T-helper 1 cell (primary cell): ENCODE data around the gene ZNF710.

Experiments
- DNase-seq, 5 donors: peaks; one replicate each; pipeline ENCODE4 v3.0.0-alpha.2; 2012 to 2020

Gene ZNF710

DNA sequence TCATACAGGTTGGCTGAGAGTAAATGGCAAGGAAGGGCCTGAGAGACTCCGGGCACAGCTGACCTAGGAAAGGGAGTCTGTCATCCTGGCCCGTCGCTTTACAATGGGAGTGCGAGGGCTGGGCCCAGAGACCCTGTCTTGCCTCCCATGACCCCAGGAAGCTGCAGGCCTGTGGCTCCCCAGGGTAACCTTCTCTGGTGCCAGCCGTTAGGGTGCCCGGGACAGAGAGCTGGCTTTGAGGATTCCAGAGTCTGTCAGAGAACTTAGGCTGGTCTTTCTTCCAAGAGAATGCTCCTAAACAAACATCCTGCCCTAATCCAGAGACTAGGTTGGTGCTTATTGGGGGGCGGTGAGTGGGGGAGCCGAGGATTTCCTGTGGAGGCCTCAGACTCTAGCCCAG lies 18.5 kb downstream of the ZNF710 start:
- no peak for DNase-seq

- DNase-seq, result no peak
Measured at GRCh38 chr15:90020021-90020735, 19.1 kb downstream of the ZNF710 start.

DNA sequence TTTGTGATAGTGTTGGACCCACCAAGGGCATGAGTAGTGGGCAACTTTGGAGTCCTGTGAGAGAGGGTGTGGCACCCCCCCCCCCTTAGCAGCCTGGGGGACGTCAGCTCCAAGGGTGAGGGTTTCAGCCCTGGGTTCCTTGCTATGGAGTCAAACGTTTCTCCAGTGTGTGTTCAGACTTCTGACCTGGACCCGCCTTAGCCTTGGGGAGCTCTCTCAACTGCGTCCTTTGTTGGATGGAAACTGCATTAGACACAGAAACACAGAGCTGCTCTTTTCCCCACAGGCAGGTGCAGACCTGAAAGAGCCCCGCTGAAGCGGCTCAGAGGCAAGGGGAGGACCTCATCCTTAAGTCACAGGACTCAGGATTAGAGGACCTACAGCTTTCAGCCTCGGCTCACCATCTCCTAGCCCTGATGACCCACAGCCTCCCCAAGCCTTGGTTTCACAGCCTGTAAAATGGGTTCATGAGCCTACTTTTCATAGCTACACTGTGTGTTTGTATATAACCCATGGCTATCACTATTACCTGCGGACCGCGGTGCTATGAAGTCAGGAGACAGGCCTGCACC lies 19.9 kb downstream of the ZNF710 start:
- DNase-seq, result no peak

GRCh38 chr15:90022345-90022744 lies 21.2 kb downstream of the ZNF710 start:
- no peak for DNase-seq

GRCh38 chr15:90022905-90023700 lies 22.0 kb downstream of the ZNF710 start:
- no peak for DNase-seq

GRCh38 chr15:90024406-90024805 lies 23.3 kb downstream of the ZNF710 start:
- DNase-seq, result no peak

- no peak for DNase-seq
Measured at GRCh38 chr15:90025489-90026033, 24.4 kb downstream of the ZNF710 start.

DNA sequence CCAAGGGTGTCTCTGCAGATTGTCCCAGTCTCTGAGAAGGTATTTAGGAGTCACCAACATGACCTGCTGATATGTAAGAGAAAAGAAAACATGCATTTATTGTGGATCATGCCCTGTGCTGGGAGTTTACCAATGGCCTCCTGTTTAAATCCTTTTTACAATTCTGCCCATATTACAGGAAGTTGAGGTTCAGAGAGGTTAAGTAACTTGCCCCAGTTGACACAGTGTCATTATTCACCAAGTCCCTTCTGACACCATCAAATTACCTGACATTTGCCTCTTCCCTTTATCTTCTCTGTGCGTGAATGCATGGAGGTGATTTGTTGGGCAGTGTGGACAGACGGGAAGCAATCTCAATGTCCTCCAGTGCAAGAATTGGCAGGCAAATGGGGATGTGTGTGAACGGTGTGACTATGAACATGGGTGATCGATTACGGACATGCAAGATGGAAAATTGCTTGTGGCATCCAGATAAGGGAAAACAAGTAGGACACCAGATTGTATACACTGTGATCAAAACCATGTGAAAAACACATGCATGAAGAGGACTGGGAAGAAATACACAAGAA lies 27.3 kb downstream of the ZNF710 start:
- no peak for DNase-seq

DNA sequence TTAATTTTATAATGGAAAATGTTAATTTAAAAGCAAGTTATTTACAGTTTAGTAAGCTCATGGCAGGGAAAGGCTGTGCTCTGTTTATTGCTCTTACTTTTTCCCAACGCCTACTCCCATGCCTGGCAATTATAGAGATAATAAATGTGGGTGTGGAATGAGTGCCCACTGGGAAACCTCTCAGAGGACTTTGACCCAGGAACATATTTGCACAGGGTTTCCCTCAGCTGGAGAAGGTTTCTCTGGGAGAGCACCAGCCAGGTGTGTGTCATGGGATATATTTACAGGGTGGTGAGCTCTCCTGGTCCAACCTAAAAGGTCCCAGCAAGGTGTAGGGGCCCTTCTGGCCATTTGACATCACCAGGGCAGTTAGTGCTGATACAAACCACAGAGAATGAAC lies 27.9 kb downstream of the ZNF710 start:
- no peak for DNase-seq

GRCh38 chr15:90030376-90030775 lies 29.3 kb downstream of the ZNF710 start:
- no peak for DNase-seq

DNA sequence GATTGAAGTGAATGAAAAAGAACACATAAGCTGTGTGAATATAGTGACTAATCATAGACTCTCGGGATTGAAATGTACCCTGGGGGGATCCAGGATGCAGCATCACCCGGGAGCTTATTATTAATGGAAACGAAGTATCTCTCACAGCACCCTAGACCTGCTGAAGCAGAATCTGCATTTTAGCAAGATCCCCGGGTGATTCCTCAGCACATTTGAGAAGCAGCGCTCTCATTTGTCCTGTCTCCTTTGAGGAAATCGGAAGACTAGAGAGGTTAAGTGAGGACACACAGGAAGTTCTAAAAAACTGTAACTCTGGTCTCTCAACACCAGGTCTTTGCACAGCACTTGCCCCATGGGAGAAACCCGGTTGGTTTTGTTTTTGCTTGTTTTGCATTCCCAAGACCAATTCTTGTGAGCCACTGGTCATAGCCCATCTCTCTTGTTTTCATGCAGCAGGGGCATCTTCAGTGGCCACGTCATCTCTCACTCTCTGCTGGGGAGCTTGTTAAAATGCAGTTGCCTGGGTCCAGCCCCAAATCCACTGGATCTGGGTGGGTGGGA lies 30.2 kb downstream of the ZNF710 start:
- peak in 1 of 5 donors; percentile 39 for DNase-seq

DNA sequence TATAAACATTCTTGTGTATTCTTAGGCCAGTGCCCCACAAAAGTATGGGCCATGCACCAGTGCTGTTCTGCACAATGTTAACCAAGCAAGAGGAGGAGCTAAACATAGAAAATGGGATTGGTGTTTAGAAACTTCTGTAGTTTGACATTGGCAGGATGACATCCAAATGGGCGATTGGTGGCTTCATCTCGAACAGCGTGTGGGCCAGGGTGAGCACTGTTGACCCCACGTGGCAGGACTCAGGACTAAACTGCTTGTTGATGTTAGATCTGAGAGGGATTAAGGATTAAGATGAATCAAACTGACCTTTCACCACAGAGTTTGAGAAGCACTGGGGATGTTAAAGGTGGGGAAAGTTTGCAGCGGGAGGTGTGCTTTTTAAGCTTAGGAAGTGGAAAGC lies 31.9 kb downstream of the ZNF710 start:
- DNase-seq, result no peak

GRCh38 chr15:90033448-90033847 lies 32.3 kb downstream of the ZNF710 start:
- DNase-seq, result no peak

DNA sequence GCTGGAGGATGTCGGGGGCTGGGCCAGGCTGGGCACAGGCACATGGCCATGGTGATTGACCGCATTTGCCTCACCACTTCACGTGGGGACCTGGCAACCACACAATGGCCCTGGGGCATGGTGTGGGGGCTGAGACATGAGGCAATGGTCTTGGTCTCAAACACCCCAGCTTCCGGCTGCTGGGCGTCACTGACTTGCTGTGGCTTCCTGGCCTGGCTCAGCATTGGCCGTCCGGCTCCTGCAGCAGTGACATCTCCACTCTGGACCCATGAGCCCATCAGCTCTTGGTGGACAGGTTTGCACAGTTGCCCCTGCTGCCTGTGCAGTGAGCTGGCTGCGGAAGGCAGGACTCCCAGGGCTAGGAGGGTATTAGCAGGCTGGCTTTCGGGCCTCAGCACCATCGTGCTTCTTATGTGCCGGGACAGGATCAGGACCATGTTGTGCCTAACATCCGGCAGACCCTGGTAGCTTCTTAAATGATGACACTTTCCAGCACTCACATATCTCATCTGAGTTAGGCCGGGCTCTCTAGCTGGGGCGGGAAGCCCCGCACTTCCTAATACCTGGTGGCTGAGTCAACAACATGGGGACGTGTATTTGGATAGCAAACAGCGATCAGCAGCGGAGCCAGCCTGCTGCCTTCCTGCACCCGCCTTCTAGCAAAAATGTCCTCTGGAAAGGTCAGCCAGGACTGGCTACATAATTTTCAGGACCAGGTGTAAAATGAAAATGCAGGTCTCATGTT lies 34.1 kb downstream of the ZNF710 start:
- DNase-seq, result no peak

GRCh38 chr15:90035840-90036230 lies 34.7 kb downstream of the ZNF710 start:
- DNase-seq, result no peak

GRCh38 chr15:90036343-90036742 lies 35.2 kb downstream of the ZNF710 start:
- no peak for DNase-seq

- DNase-seq, result no peak
Measured at GRCh38 chr15:90036806-90037510, 35.8 kb downstream of the ZNF710 start.

GRCh38 chr15:90037511-90037860 lies 36.4 kb downstream of the ZNF710 start:
- DNase-seq, result no peak

- peak in 1 of 5 donors; percentile 80 for DNase-seq
Measured at GRCh38 chr15:90037961-90038631, 37.0 kb downstream of the ZNF710 start.

DNA sequence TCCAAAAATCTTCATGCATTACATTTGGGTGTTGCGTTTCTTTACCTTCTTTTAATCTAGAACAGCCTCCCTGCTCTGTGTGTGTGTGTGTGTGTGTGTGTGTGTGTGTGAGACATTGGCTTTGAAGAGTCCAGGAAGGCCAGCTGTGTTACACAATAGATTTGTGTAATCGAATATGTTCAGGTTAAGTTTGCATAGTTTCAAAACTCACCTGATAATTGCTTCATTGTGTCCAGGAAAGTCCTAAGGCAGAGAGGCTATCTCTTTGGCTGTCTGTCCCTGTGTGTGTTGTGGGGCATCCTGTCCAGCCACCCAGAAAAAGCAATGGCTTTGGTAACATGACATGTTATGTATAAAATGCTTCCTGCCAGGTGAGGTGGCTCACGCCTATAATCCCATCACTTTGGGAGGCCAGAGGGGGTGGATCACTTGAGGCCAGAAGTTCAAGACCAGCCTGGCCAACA lies 37.5 kb downstream of the ZNF710 start:
- DNase-seq, result no peak

DNA sequence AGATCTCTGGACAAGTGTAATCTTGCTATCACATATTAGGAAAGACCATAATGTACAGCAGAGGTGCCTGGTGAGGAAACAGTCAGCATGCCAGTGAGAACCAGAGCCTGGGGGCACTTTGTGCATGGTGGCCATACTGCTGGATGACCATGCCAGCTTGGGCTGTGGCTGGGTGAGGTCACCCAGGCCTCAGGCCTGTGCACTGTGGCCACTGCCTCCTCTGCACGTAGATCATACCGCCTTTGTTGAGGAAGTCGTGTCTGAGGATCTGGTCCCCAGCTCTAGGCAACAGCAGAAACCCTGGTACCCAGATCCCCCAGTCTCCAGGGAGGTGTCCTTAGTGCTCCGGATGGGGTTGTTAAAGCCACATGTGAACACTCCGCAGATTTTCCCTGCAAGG lies 38.9 kb downstream of the ZNF710 start:
- no peak for DNase-seq
